ENCODE results near the gene FOCAD. TPM values are rescaled to one million over a fixed set of nuclear protein-coding genes. Genes with fewer than 3 reads are reported as not detected.

The FOCAD gene
- total RNA-seq, 1 donor from 2014 or later, result 48.2 TPM

DNA sequence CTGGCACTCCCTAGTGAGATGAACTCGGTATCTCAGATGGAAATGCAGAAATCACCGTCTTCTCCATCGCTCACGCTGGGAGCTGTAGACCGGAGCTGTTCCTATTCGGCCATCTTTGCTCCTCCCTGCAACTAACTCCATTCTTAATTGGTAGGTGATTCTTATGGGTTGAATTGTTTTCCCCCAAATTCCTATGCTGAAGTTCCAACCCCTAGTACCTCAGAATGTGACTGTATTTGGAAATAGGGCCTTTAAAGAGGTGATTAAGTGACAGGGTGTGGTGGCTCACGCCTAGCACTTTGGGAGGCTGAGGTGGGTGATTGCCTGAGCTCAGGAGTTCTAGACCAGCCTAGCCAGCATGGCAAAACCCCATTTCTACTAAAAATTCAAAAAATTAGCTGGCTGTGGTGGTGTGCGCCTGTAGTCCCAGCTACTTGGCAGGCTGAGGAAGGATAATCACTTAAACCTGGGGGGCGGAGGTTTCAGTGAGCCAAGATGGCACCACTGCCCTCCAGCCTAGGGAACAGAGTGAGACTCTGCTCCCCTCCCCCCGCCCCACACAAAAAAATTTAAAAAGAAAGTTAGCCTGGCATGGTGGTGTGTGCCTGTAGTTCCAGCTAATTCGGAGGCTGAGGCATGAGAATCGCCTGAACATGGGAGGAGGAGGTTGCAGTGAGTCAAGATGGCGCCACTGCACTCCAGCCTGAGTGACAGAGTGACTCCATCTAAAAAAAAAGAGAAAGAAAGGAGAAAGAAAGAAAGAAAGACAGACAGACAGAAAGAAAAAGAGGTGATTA is 25.2 kb upstream of the FOCAD start:
- Mint-ChIP-seq H3K4me1 (ENCODE audit: low read depth, unreplicated experiment) (peaks cover 4% of the 10 kb centered on the region), H3K36me3 (ENCODE audit: low read depth, unreplicated experiment) (no peaks in the 10 kb centered on the region), H3K9me3 (ENCODE audit: unreplicated experiment) (peaks cover 10% of the 10 kb centered on the region), H3K27ac (ENCODE audit: unreplicated experiment) (no peak overlapping the region), H3K4me3 (ENCODE audit: unreplicated experiment) (no peak overlapping the region), H3K27me3 (ENCODE audit: low read depth, unreplicated experiment) (no peaks in the 10 kb centered on the region)
- peak; percentile 10 for DNase-seq (ENCODE audit: low read depth)
- peak overlapping the region; percentile 63 for H3K4me3 ChIP-seq (ENCODE audit: insufficient read depth, low read depth, low read length)
- FAIRE-seq, result no peak
- peak overlapping the region; percentile 62 for H3K9ac ChIP-seq (ENCODE audit: low read length)
- H2AFZ ChIP-seq (ENCODE audit: low read depth, low read length), result peak overlapping the region; percentile 75
- no peaks in the 10 kb centered on the region for H3K36me3 ChIP-seq (ENCODE audit: insufficient read depth, low read length)
- no peaks in the 10 kb centered on the region for H3K4me1 ChIP-seq (ENCODE audit: insufficient read depth, low read length)
- no peaks in the 10 kb centered on the region for H3K9me3 ChIP-seq (ENCODE audit: insufficient read depth, low read depth, low read length)
- no peaks in the 10 kb centered on the region for H4K20me1 ChIP-seq (ENCODE audit: insufficient read depth, low read length)
- no peak for TF ChIP-seq EZH2 (IDR thresholded peaks at IDR 0.05; ENCODE audit: insufficient read depth, low read length)
- no peak for TF ChIP-seq CTCF (IDR thresholded peaks at IDR 0.05; ENCODE audit: insufficient read depth, low read depth, low read length)
- H3K27me3 ChIP-seq (ENCODE audit: insufficient read depth, low read length), result no peaks in the 10 kb centered on the region
- peak overlapping the region; percentile 81 for H3K4me2 ChIP-seq (ENCODE audit: low read length)
- peaks cover 3% of the 10 kb centered on the region for H3K79me2 ChIP-seq (ENCODE audit: insufficient read depth, low read length)
- H3K27ac ChIP-seq (ENCODE audit: low read depth, low read length), result no peak overlapping the region

DNA sequence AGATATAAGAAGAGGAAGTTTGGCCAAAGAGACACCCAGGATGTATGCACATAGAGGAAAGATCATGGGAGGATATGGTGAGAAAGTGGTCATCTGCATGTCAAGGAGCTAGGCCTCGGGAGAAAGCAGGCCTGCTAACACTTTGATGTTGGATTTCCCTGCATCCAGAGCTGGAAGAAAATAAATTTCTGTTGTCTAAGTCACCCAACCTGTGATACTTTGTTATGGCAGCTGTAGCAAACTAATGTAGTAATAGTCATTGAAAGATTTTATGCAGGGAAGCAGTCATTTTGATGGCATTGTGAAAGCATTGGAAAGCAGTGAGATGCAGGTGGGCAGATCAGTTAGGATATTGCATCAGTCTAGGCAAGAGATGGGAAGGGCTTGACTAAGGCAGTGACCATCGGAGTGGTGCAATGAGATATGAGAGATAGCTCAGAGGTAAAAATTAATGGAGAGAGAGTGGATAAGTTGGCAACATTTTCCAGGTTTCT is 24.5 kb upstream of the FOCAD start:
- Histone ChIP-seq H3K9ac (ENCODE audit: low read length) (no peak overlapping the region), H3K27ac (ENCODE audit: low read depth, low read length) (no peak overlapping the region), H3K4me3 (ENCODE audit: insufficient read depth, low read depth, low read length) (no peak overlapping the region), H3K9me3 (ENCODE audit: insufficient read depth, low read depth, low read length) (no peaks in the 10 kb centered on the region), H3K27me3 (ENCODE audit: insufficient read depth, low read length) (no peaks in the 10 kb centered on the region), H3K4me2 (ENCODE audit: low read length) (peak overlapping the region; percentile 81), H2AFZ (ENCODE audit: low read depth, low read length) (no peak overlapping the region), H3K36me3 (ENCODE audit: insufficient read depth, low read length) (no peaks in the 10 kb centered on the region), H4K20me1 (ENCODE audit: insufficient read depth, low read length) (no peaks in the 10 kb centered on the region), H3K79me2 (ENCODE audit: insufficient read depth, low read length) (peaks cover 3% of the 10 kb centered on the region), H3K4me1 (ENCODE audit: insufficient read depth, low read length) (no peaks in the 10 kb centered on the region)
- no peak overlapping the region for H3K4me3 Mint-ChIP-seq (ENCODE audit: unreplicated experiment)
- no peak overlapping the region for H3K27ac Mint-ChIP-seq (ENCODE audit: unreplicated experiment)
- H3K9me3 Mint-ChIP-seq (ENCODE audit: unreplicated experiment), result peaks cover 6% of the 10 kb centered on the region
- no peak for DNase-seq (ENCODE audit: low read depth)
- H3K4me1 Mint-ChIP-seq (ENCODE audit: low read depth, unreplicated experiment), result peaks cover 4% of the 10 kb centered on the region
- no peaks in the 10 kb centered on the region for H3K36me3 Mint-ChIP-seq (ENCODE audit: low read depth, unreplicated experiment)
- no peaks in the 10 kb centered on the region for H3K27me3 Mint-ChIP-seq (ENCODE audit: low read depth, unreplicated experiment)
- TF ChIP-seq CTCF (IDR thresholded peaks at IDR 0.05; ENCODE audit: insufficient read depth, low read depth, low read length) (no peak), EZH2 (IDR thresholded peaks at IDR 0.05; ENCODE audit: insufficient read depth, low read length) (no peak)
- FAIRE-seq, result no peak

- Mint-ChIP-seq H3K36me3 (ENCODE audit: low read depth, unreplicated experiment) (no peaks in the 10 kb centered on the region), H3K27me3 (ENCODE audit: low read depth, unreplicated experiment) (no peaks in the 10 kb centered on the region), H3K4me1 (ENCODE audit: low read depth, unreplicated experiment) (peaks cover 4% of the 10 kb centered on the region), H3K9me3 (ENCODE audit: unreplicated experiment) (no peaks in the 10 kb centered on the region), H3K4me3 (ENCODE audit: unreplicated experiment) (no peak overlapping the region), H3K27ac (ENCODE audit: unreplicated experiment) (no peak overlapping the region)
- Histone ChIP-seq H3K4me3 (ENCODE audit: insufficient read depth, low read depth, low read length) (no peak overlapping the region), H3K4me2 (ENCODE audit: low read length) (no peak overlapping the region), H3K27me3 (ENCODE audit: insufficient read depth, low read length) (no peaks in the 10 kb centered on the region), H3K4me1 (ENCODE audit: insufficient read depth, low read length) (no peaks in the 10 kb centered on the region), H3K79me2 (ENCODE audit: insufficient read depth, low read length) (peaks cover 3% of the 10 kb centered on the region), H4K20me1 (ENCODE audit: insufficient read depth, low read length) (no peaks in the 10 kb centered on the region), H3K9me3 (ENCODE audit: insufficient read depth, low read depth, low read length) (no peaks in the 10 kb centered on the region), H3K27ac (ENCODE audit: low read depth, low read length) (no peak overlapping the region), H3K9ac (ENCODE audit: low read length) (no peak overlapping the region), H2AFZ (ENCODE audit: low read depth, low read length) (no peak overlapping the region), H3K36me3 (ENCODE audit: insufficient read depth, low read length) (no peaks in the 10 kb centered on the region)
- FAIRE-seq, result no peak
- no peak for DNase-seq (ENCODE audit: low read depth)
- TF ChIP-seq CTCF (IDR thresholded peaks at IDR 0.05; ENCODE audit: insufficient read depth, low read depth, low read length) (no peak), EZH2 (IDR thresholded peaks at IDR 0.05; ENCODE audit: insufficient read depth, low read length) (no peak)
Measured at GRCh38 chr9:20662156-20662555, 21.9 kb upstream of the FOCAD start.
